SK-N-SH (cell line): ENCODE results near the gene NGB. TPM values are rescaled to one million over a fixed set of nuclear protein-coding genes. Genes with fewer than 3 reads are reported as not detected.

Experiments used
- CTCF ChIA-PET: fragments of 300-600, 350-600 bp; formaldehyde crosslinking; extraction: SDS; loops from one replicate; lab custom pipeline; 2021; lab: Yijun Ruan, JAX
- POLR2A ChIA-PET: fragments of 350-600 bp; sonication (Branson Sonifier 250); formaldehyde crosslinking; extraction: SDS; loops from one replicate; lab custom pipeline; 2020; ENCODE audit warnings: antibody characterized with exemption, inconsistent platforms; lab: Yijun Ruan, JAX
- DNase-seq: peaks from one replicate; pipeline ENCODE4 v3.0.0; 2012
- H2AFZ ChIP-seq: fragments of 200-600 bp; sonication (generic); 2 replicates; pipeline ENCODE4 v1.8.1; 2016; ENCODE audit warnings: antibody characterized with exemption, mild to moderate bottlenecking, low read depth
- H3F3A ChIP-seq: fragments of 200-600 bp; sonication (generic); replicated peaks from 2 replicates; pipeline ENCODE3; 2016; ENCODE audit warnings: antibody characterized with exemption, mild to moderate bottlenecking; ENCODE audit not compliant: insufficient read depth
- H3K27ac ChIP-seq, 2 experiments: fragments of 200-500 bp in 1 of 2; fragments of 200-600 bp in 1 of 2; sonication (Bioruptor generic) in 1 of 2; sonication (generic), shearing (Covaris generic) in 1 of 2; 2 replicates each; pipeline versions ENCODE4 v1.5.1 to v1.6.1; 2014 to 2016; ENCODE audit warnings: low read depth in 2 of 2, inconsistent platforms in 1 of 2, low read length in 1 of 2, mild to moderate bottlenecking in 1 of 2, mixed read lengths in 1 of 2
- H3K27me3 ChIP-seq: fragments of 200-600 bp; sonication (generic), shearing (Covaris generic); 2 replicates; pipeline ENCODE4 v1.6.1; 2016; ENCODE audit warnings: mixed run types; ENCODE audit not compliant: insufficient read depth
- H3K36me3 ChIP-seq, 2 experiments: fragments of 200-500 bp in 1 of 2; fragments of 200-600 bp in 1 of 2; sonication (Bioruptor generic) in 1 of 2; sonication (generic) in 1 of 2; replicated peaks in 1 of 2; 2 replicates each; pipeline versions ENCODE3 to v1.5.1; 2014 to 2016; ENCODE audit warnings: low read length in 1 of 2, mild to moderate bottlenecking in 1 of 2; ENCODE audit not compliant: insufficient read depth in 2 of 2, control insufficient read depth in 1 of 2
- H3K4me1 ChIP-seq, 2 experiments: fragments of 200-500 bp in 1 of 2; fragments of 200-600 bp in 1 of 2; sonication (Bioruptor generic) in 1 of 2; sonication (generic), shearing (Covaris generic) in 1 of 2; 2 replicates each; pipeline versions ENCODE4 v1.5.1 to v1.6.1; 2014 to 2016; ENCODE audit warnings: low read depth in 1 of 2, low read length in 1 of 2, mixed run types in 1 of 2; ENCODE audit not compliant: insufficient read depth in 2 of 2, control insufficient read depth in 1 of 2
- H3K4me2 ChIP-seq: fragments of 200-600 bp; sonication (generic), shearing (Covaris generic); 2 replicates; pipeline ENCODE4 v1.6.1; 2017; ENCODE audit warnings: mixed run types
- H3K4me3 ChIP-seq, 2 experiments: fragments of 200-500 bp in 1 of 2; fragments of 200-600 bp in 1 of 2; sonication (Bioruptor generic) in 1 of 2; sonication (generic), shearing (Covaris generic) in 1 of 2; 2 replicates each; pipeline versions ENCODE4 v1.5.1 to v1.8.1; 2014 to 2016; ENCODE audit warnings: low read depth in 2 of 2, inconsistent platforms in 1 of 2, low read length in 1 of 2, mild to moderate bottlenecking in 1 of 2, mixed read lengths in 1 of 2, moderate library complexity in 1 of 2
- H3K79me2 ChIP-seq: fragments of 200-600 bp; sonication (generic); 2 replicates; pipeline ENCODE4 v1.8.1; 2017; ENCODE audit warnings: mild to moderate bottlenecking; ENCODE audit not compliant: insufficient read depth
- H3K9ac ChIP-seq: fragments of 200-600 bp; sonication (generic); 2 replicates; pipeline ENCODE4 v1.6.1; 2017; ENCODE audit warnings: mixed run types
- H3K9me2 ChIP-seq: fragments of 200-600 bp; sonication (generic); 2 replicates; pipeline ENCODE4 v1.6.1; 2017; ENCODE audit warnings: mixed run types
- H3K9me3 ChIP-seq: fragments of 200-600 bp; sonication (generic); 2 replicates; pipeline ENCODE4 v1.6.1; 2017; ENCODE audit warnings: mixed run types, mild to moderate bottlenecking, moderate library complexity
- H4K20me1 ChIP-seq: fragments of 200-600 bp; sonication (generic); 2 replicates; pipeline ENCODE4 v1.6.1; 2017; ENCODE audit warnings: mild to moderate bottlenecking, mixed run types; ENCODE audit not compliant: insufficient read depth
- CHD2 ChIP-seq: fragments of 150-350 bp; IDR thresholded peaks from 2 replicates; pipeline ENCODE4 v1.6.1; 2018; ENCODE audit warnings: low read length; ENCODE audit not compliant: partially characterized antibody
- ELF1 ChIP-seq: IDR thresholded peaks from 2 replicates; pipeline ENCODE4 v1.4.0; 2012
- EP300 ChIP-seq, 2 experiments: IDR thresholded peaks; 2 replicates each; pipeline versions ENCODE4 v1.4.0 to v1.6.1; 2012; ENCODE audit warnings: borderline replicate concordance in 1 of 2, low read depth in 1 of 2, low read length in 1 of 2
- EZH2phosphoT487 ChIP-seq: fragments of 200-600 bp; sonication (generic); IDR thresholded peaks from 2 replicates; pipeline ENCODE4 v1.6.1; 2017; ENCODE audit warnings: low read depth, mixed run types, mild to moderate bottlenecking, antibody characterized with exemption, moderate library complexity, borderline replicate concordance
- FOSL2 ChIP-seq: IDR thresholded peaks from 2 replicates; pipeline ENCODE4 v1.4.0; 2012; ENCODE audit warnings: low read depth, mild to moderate bottlenecking, moderate library complexity, borderline replicate concordance
- GATA2 ChIP-seq: sonication (generic); formaldehyde crosslinking; IDR thresholded peaks from 2 replicates; pipeline ENCODE4 v1.5.0; 2020; ENCODE audit warnings: mild to moderate bottlenecking, missing genetic modification reagents
- MEF2A ChIP-seq: IDR thresholded peaks from 2 replicates; pipeline ENCODE4 v1.4.0; 2012; ENCODE audit warnings: low read depth, borderline replicate concordance
- NFIC ChIP-seq: IDR thresholded peaks from 2 replicates; pipeline ENCODE4 v1.4.0; 2012; ENCODE audit warnings: borderline replicate concordance
- NRF1 ChIP-seq: IDR thresholded peaks from 2 replicates; pipeline ENCODE4 v1.6.1; 2012; ENCODE audit warnings: low read depth, mild to moderate bottlenecking, low read length
- POLR2AphosphoS5 ChIP-seq: IDR thresholded peaks from 2 replicates; pipeline ENCODE4 v1.6.1; 2012; ENCODE audit warnings: low read depth, low read length
- RAD21 ChIP-seq: IDR thresholded peaks from 2 replicates; pipeline ENCODE4 v1.6.1; 2012; ENCODE audit warnings: mild to moderate bottlenecking, low read length
- RCOR1 ChIP-seq: fragments of 150-350 bp; IDR thresholded peaks from 2 replicates; pipeline ENCODE4 v1.6.1; 2017; ENCODE audit warnings: antibody characterized with exemption, low read length
- RFX5 ChIP-seq: IDR thresholded peaks from 2 replicates; pipeline ENCODE4 v1.6.1; 2012; ENCODE audit warnings: mild to moderate bottlenecking, improper control_type of control experiment, low read length
- RXRA ChIP-seq: IDR thresholded peaks from 2 replicates; pipeline ENCODE4 v1.4.0; 2012; ENCODE audit warnings: low read depth, mild to moderate bottlenecking, borderline replicate concordance
- TAF1 ChIP-seq: IDR thresholded peaks from 2 replicates; pipeline ENCODE4 v1.6.1; 2012; ENCODE audit warnings: low read depth, mild to moderate bottlenecking, low read length, moderate library complexity, borderline replicate concordance
- TCF12 ChIP-seq: IDR thresholded peaks from 2 replicates; pipeline ENCODE4 v1.4.0; 2012
- USF1 ChIP-seq: IDR thresholded peaks from 2 replicates; pipeline ENCODE4 v1.4.0; 2012; ENCODE audit warnings: low read depth, borderline replicate concordance
- WGBS: methylation state at CpG from one replicate; pipeline ENCODE4 v1.1.6; 2017; ENCODE audit warnings: low lambda C conversion rate; 5-methylcytosine and 5-hydroxymethylcytosine counted together
- polyA plus RNA-seq, 3 experiments: library from polyadenylated mRNA; depleted of rRNA; stranded (reverse); fragments of >200 nt; gene quantifications; 2 replicates each; pipeline ENCODE4 v1.2.3, GENCODE V29; 2012
- TF ChIP-seq, protein P1 (sequence below): fragments of 150-350 bp; IDR thresholded peaks from 2 replicates; pipeline ENCODE4 v1.6.1; 2017; ENCODE audit warnings: antibody characterized with exemption, low read length, low read depth, borderline replicate concordance
- TF ChIP-seq, protein P2 (sequence below): fragments of 150-350 bp; IDR thresholded peaks from 2 replicates; pipeline ENCODE4 v1.6.1; 2016; ENCODE audit warnings: mild to moderate bottlenecking, low read depth, low read length

The NGB gene
- polyA plus RNA-seq, 1 of the 3 experiments (the other 2 are of a cell fraction), result not detected

- no CpG with 5 or more reads among the region's 3 CpGs for WGBS
- no peaks in the 10 kb centered on the region for H3K9me3 ChIP-seq
- no peak overlapping the region for H3K4me2 ChIP-seq
- no peaks in the 10 kb centered on the region for H3K36me3 ChIP-seq
- ChIA-PET CTCF (interaction anchor here (0.5 to 1.9 kb wide), 8 partner anchors 11 to 557 kb away, joined by 3 to 10 read pairs (median 4); no protein-coding TSS in a partner anchor), POLR2A (no interaction called here)
- H3K4me1 ChIP-seq, result no peaks in the 10 kb centered on the region
- H3K79me2 ChIP-seq, result no peaks in the 10 kb centered on the region
- H3K4me3 ChIP-seq, result no peak overlapping the region
- no peaks in the 10 kb centered on the region for H4K20me1 ChIP-seq
- TF ChIP-seq EZH2phosphoT487, result no peak
- H3K27ac ChIP-seq, result no peak overlapping the region
- H3F3A ChIP-seq, result no peaks in the 10 kb centered on the region
- H3K9me2 ChIP-seq, result no peaks in the 10 kb centered on the region
- H3K9ac ChIP-seq, result no peak overlapping the region
- no peak for DNase-seq
- H3K27me3 ChIP-seq, result no peaks in the 10 kb centered on the region; the same call in 1 of the 2 replicates
- H2AFZ ChIP-seq, result no peak overlapping the region
These were observed 32.6 kb downstream of the NGB start for GRCh38 chr14:77238356-77238755.

DNA sequence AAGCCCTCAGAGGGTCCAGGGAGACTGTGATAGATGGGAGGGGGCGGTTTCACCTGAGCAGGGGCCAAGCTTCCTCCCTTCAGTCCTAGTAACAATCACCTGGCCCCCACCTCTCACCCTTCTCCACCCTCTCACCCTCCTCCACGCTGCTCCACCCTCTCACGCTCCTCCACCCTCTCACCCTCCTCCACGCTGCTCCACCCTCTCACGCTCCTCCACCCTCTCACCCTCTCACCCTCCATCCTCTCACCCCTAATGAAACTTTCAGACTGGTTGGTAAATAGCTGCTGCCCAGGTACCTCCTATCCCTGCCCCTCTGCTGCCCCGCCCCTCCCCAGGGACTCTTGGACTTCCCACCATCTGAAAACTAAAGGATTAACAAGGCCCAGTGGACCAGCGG is 34.2 kb downstream of the NGB start:
- Histone ChIP-seq H3K9me3 (no peaks in the 10 kb centered on the region), H3K4me3 (no peak overlapping the region), H2AFZ (no peak overlapping the region), H3K9me2 (no peaks in the 10 kb centered on the region), H3K9ac (no peak overlapping the region), H3K79me2 (no peaks in the 10 kb centered on the region), H4K20me1 (no peaks in the 10 kb centered on the region), H3K36me3 (no peaks in the 10 kb centered on the region), H3K4me1 (no peaks in the 10 kb centered on the region), H3K27ac (no peak overlapping the region), H3K4me2 (no peak overlapping the region), H3F3A (no peaks in the 10 kb centered on the region), H3K27me3 (no peaks in the 10 kb centered on the region; the same call in 1 of the 2 replicates)
- ChIA-PET CTCF (interaction anchor here (1.8 kb wide), 1 partner anchor 38 kb away, joined by 4 read pairs; no protein-coding TSS in a partner anchor), POLR2A (no interaction called here)
- no peak for DNase-seq
- no peak for TF ChIP-seq GATA2 (CRISPR knock-in tag)
- no peak for TF ChIP-seq RAD21
- TF ChIP-seq FOSL2, result no peak
- TF ChIP-seq NFIC, result no peak
- TF ChIP-seq RCOR1, result no peak
- TF ChIP-seq CHD2, result no peak
- no peak for TF ChIP-seq POLR2AphosphoS5
- TF ChIP-seq, protein P1, sequence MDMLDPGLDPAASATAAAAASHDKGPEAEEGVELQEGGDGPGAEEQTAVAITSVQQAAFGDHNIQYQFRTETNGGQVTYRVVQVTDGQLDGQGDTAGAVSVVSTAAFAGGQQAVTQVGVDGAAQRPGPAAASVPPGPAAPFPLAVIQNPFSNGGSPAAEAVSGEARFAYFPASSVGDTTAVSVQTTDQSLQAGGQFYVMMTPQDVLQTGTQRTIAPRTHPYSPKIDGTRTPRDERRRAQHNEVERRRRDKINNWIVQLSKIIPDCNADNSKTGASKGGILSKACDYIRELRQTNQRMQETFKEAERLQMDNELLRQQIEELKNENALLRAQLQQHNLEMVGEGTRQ, result no peak
- no peak for TF ChIP-seq RFX5
- TF ChIP-seq, protein P2, sequence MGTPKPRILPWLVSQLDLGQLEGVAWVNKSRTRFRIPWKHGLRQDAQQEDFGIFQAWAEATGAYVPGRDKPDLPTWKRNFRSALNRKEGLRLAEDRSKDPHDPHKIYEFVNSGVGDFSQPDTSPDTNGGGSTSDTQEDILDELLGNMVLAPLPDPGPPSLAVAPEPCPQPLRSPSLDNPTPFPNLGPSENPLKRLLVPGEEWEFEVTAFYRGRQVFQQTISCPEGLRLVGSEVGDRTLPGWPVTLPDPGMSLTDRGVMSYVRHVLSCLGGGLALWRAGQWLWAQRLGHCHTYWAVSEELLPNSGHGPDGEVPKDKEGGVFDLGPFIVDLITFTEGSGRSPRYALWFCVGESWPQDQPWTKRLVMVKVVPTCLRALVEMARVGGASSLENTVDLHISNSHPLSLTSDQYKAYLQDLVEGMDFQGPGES, result no peak
- no peak for TF ChIP-seq TAF1
- TF ChIP-seq USF1, result no peak
- no peak for TF ChIP-seq TCF12
- TF ChIP-seq RXRA, result no peak
- no peak for TF ChIP-seq MEF2A
- TF ChIP-seq ELF1, result no peak
- TF ChIP-seq EP300 (IDR thresholded peaks at IDR 0.05; ENCODE audit: borderline replicate concordance in 1 of 2, low read depth in 1 of 2, low read length in 1 of 2), result no peak
- no peak for TF ChIP-seq NRF1
- WGBS, result 52% methylated on average over 7 of the region's 7 CpGs
